Calu3 (cell line): ENCODE results near the gene PRF1. TPM values are rescaled to one million over a fixed set of nuclear protein-coding genes. Genes with fewer than 3 reads are reported as not detected.
"Not testable (repeated sequence)": the region's sequence is repeated elsewhere in the genome, so short reads cannot be mapped to it uniquely, and the experiment has no call there.

ENCODE experiments used
- BruUV-seq: library from RNA; stranded (reverse); fragments of 400-500 nt; replicated peaks from 2 replicates; lab custom pipeline; 2021; lab: Mats Ljungman, UMichigan
- CTCF ChIA-PET: fragments of 300-600 bp; sonication (Branson Sonifier 250); formaldehyde crosslinking; loops from one replicate; lab custom pipeline; 2022; ENCODE audit warnings: antibody characterized with exemption; lab: Charles Lee
- DNase-seq: peaks from one replicate; pipeline ENCODE4 v3.0.0; 2022
- H3K27ac Mint-ChIP-seq: one replicate; pipeline ENCODE4 v1.8.0; 2022; ENCODE audit warnings: mixed read lengths; ENCODE audit not compliant: unreplicated experiment
- H3K27me3 Mint-ChIP-seq: one replicate; pipeline ENCODE4 v1.8.0; 2022; ENCODE audit warnings: mixed read lengths; ENCODE audit not compliant: unreplicated experiment
- H3K36me3 Mint-ChIP-seq: one replicate; pipeline ENCODE4 v1.8.0; 2022; ENCODE audit warnings: mild to moderate bottlenecking, moderate library complexity, mixed read lengths; ENCODE audit not compliant: insufficient read depth, unreplicated experiment
- H3K4me1 Mint-ChIP-seq: one replicate; pipeline ENCODE4 v1.8.0; 2022; ENCODE audit warnings: mild to moderate bottlenecking, low read depth, mixed read lengths; ENCODE audit not compliant: unreplicated experiment
- H3K4me3 Mint-ChIP-seq: one replicate; pipeline ENCODE4 v1.8.0; 2022; ENCODE audit warnings: mild to moderate bottlenecking, low read depth, moderate library complexity, mixed read lengths; ENCODE audit not compliant: unreplicated experiment
- H3K9me3 Mint-ChIP-seq: one replicate; pipeline ENCODE4 v1.8.0; 2022; ENCODE audit warnings: low read depth, mixed read lengths; ENCODE audit not compliant: unreplicated experiment
- intact Hi-C: fragments of 100-400 bp; cut with micrococcal nuclease; formaldehyde crosslinking; loops from one replicate; pipeline ENCODE4 v1.10.0; 2022; ENCODE audit not compliant: unreplicated experiment
- total RNA-seq: library from RNA; stranded (reverse); gene quantifications from 2 replicates; pipeline ENCODE4 v1.2.3, GENCODE V29; 2022
- TF ChIP-seq, protein P1 (sequence below): fragments of 200-600 bp; IDR thresholded peaks from one replicate; pipeline ENCODE4 v1.8.0; 2022; ENCODE audit warnings: antibody characterized with exemption; ENCODE audit not compliant: unreplicated experiment

PRF1 gene
- total RNA-seq, 1 experiment from 2014 or later, result not detected

GRCh38 chr10:70634011-70634410 lies 31.5 kb upstream of the PRF1 start:
- H3K4me3 Mint-ChIP-seq, result no peak overlapping the region
- TF ChIP-seq, protein P1, sequence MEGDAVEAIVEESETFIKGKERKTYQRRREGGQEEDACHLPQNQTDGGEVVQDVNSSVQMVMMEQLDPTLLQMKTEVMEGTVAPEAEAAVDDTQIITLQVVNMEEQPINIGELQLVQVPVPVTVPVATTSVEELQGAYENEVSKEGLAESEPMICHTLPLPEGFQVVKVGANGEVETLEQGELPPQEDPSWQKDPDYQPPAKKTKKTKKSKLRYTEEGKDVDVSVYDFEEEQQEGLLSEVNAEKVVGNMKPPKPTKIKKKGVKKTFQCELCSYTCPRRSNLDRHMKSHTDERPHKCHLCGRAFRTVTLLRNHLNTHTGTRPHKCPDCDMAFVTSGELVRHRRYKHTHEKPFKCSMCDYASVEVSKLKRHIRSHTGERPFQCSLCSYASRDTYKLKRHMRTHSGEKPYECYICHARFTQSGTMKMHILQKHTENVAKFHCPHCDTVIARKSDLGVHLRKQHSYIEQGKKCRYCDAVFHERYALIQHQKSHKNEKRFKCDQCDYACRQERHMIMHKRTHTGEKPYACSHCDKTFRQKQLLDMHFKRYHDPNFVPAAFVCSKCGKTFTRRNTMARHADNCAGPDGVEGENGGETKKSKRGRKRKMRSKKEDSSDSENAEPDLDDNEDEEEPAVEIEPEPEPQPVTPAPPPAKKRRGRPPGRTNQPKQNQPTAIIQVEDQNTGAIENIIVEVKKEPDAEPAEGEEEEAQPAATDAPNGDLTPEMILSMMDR, result no peak
- CTCF ChIA-PET, result no interaction called here
- intact Hi-C loops, result no loop called here
- H3K9me3 Mint-ChIP-seq, result peaks cover 5% of the 10 kb centered on the region
- H3K27me3 Mint-ChIP-seq, result peaks cover 18% of the 10 kb centered on the region
- peaks cover 5% of the 10 kb centered on the region for H3K36me3 Mint-ChIP-seq
- DNase-seq, result no peak
- peaks cover 14% of the 10 kb centered on the region for H3K4me1 Mint-ChIP-seq
- H3K27ac Mint-ChIP-seq, result no peak overlapping the region
- BruUV-seq, result no TSS peak

- H3K27ac Mint-ChIP-seq, H3K9me3 Mint-ChIP-seq, BruUV-seq, H3K4me3 Mint-ChIP-seq, H3K36me3 Mint-ChIP-seq, intact Hi-C loops, DNase-seq: not testable (repeated sequence)
- Mint-ChIP-seq H3K27me3 (peaks cover 33% of the 10 kb centered on the region), H3K4me1 (peaks cover 14% of the 10 kb centered on the region)
- CTCF ChIA-PET, result interaction anchor here (0.6 kb wide), 1 partner anchor 124 kb away, joined by 3 read pairs; no protein-coding TSS in a partner anchor
These were observed 29.2 kb upstream of the PRF1 start for GRCh38 chr10:70631735-70632134.

DNA sequence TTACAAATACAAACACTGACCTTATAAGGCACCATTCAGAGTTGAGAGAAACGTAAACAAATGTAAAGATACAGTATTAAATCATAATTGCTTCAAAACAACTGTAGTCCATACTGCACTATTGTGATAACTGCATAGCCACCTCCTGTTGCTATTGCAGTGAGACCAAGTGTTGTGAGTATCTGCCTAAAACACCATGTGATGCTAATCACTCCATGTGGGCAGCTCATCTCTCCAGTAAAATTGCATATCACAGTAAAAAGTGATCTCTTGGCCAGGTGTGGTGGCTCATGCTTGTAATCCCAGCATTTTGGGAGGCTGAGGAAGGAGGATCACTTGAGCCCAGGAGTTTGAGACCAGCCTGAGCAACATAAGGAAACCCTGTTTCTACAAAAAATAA lies 26.8 kb upstream of the PRF1 start:
- Mint-ChIP-seq H3K36me3 (peaks cover 5% of the 10 kb centered on the region), H3K27me3 (peaks cover 50% of the 10 kb centered on the region), H3K4me3 (no peak overlapping the region), H3K27ac (no peak overlapping the region), H3K4me1 (peaks cover 8% of the 10 kb centered on the region), H3K9me3 (peaks cover 2% of the 10 kb centered on the region)
- CTCF ChIA-PET, result no interaction called here
- intact Hi-C loops, result no loop called here
- BruUV-seq, result no TSS peak
- DNase-seq, result no peak
- TF ChIP-seq, protein P1, result no peak

DNA sequence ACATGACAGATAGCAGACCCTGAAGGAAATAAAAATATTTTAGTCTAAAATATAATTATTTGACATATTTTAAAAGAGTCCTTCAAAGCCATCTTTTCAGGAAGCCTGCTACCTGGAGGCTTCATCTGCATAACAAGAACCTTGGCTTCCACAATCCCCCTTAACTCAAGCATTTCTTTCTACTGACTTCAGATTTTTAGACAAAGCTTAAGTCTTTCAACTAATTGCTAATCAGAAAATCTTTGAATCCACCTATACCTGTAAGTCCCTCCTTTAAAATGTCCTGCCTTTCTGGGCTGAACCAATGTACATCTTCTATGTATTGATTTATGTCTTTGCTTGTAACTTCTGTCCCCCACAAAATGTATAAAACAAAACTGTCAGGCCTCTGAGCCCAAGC lies 23.5 kb upstream of the PRF1 start:
- H3K27ac Mint-ChIP-seq, result no peak overlapping the region
- no peak for DNase-seq
- no TSS peak for BruUV-seq
- intact Hi-C loops, result no loop called here
- CTCF ChIA-PET, result no interaction called here
- H3K27me3 Mint-ChIP-seq, result peaks cover 43% of the 10 kb centered on the region
- H3K36me3 Mint-ChIP-seq, result no peaks in the 10 kb centered on the region
- H3K9me3 Mint-ChIP-seq, result peaks cover 2% of the 10 kb centered on the region
- TF ChIP-seq, protein P1, result no peak
- no peaks in the 10 kb centered on the region for H3K4me1 Mint-ChIP-seq
- no peak overlapping the region for H3K4me3 Mint-ChIP-seq

GRCh38 chr10:70622981-70623844 lies 20.7 kb upstream of the PRF1 start:
- intact Hi-C loops, result no loop called here
- Mint-ChIP-seq H3K27ac (no peak overlapping the region), H3K4me1 (no peaks in the 10 kb centered on the region), H3K9me3 (peaks cover 3% of the 10 kb centered on the region), H3K27me3 (peaks cover 55% of the 10 kb centered on the region), H3K4me3 (no peak overlapping the region), H3K36me3 (no peaks in the 10 kb centered on the region)
- no TSS peak for BruUV-seq
- DNase-seq, result no peak
- CTCF ChIA-PET, result interaction anchor here (1.6 kb wide), 1 partner anchor 11 kb away, joined by 5 read pairs; no protein-coding TSS in a partner anchor
- TF ChIP-seq, protein P1, result no peak
